ENCODE results near the gene CASP4.
"Not testable (repeated sequence)": the region's sequence is repeated elsewhere in the genome, so short reads cannot be mapped to it uniquely, and the experiment has no call there.

The CASP4 gene

GRCh38 chr11:104957280-104957679, 11.1 kb downstream of the CASP4 start:
- no peak for DNase-seq (ENCODE audit: low read depth in 1 of 2, low spot score in 1 of 2)

- DNase-seq (ENCODE audit: low read depth in 1 of 2, low spot score in 1 of 2), result no peak
Observed at GRCh38 chr11:104956528-104956927, 11.8 kb downstream of the CASP4 start.

DNA sequence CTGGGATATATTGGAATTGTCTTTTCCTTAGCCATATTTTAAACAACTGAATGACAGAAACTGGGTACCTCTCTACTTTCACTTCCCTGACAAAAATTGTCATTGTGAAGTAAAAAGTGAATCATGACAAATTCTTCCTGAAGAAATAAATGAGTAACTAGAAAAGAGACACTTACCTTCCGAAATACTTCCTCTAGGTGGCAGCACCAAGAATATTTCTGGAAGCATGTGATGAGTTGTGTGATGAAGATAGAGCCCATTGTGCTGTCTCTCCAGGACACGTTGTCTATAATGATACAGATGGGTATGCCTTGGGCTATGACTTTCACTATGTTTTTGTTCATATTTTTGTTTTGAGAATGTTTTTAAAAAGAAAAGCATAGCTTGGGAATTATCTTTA, 21.5 kb downstream of the CASP4 start:
- no peak for DNase-seq (ENCODE audit: low read depth in 1 of 2, low spot score in 1 of 2)

DNA sequence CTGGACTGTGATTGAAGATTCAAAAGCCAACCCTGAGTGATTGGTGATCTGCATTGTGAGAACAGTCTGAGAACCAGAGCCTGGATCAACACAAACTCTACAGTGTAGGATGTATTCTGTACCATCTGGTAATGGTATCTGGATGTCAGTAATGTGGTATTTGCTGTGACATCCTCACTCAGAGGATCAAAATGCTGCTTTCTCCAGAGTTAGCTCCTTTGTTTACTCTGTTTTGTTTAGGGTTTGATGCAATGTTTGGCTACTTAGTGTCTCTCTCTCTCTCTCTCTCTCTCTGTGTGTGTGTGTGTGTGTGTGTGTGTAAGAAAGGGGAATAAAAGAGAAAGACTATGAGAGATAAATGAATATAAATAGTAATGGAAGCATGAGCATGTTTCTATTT, 24.3 kb downstream of the CASP4 start:
- no peak for DNase-seq (ENCODE audit: low read depth in 1 of 2, low spot score in 1 of 2)

DNA sequence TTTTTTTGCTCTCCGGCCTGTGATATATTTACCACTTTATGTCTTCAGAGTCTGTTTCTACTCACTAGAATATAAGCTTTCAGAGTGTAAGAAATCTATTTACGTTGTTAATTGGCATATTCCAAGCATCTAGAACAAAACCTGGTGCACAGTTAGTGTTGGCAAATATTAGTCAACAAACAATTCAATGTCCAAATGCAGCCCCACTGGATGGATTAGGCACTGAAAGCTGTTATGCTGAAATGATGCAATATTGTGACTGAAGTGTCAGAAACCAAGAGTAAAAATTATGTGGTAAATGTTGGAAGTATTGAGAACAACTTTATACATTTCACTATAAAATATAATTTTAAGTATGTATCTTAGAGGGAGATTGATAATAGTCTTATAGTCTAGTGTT, 24.8 kb downstream of the CASP4 start:
- DNase-seq (ENCODE audit: low read depth in 1 of 2, low spot score in 1 of 2), result no peak

GRCh38 chr11:104934594-104934993, 33.8 kb downstream of the CASP4 start:
- no peak for DNase-seq (ENCODE audit: low read depth in 1 of 2, low spot score in 1 of 2)

- not testable (repeated sequence) for DNase-seq (ENCODE audit: low read depth in 1 of 2, low spot score in 1 of 2)
Observed at GRCh38 chr11:104934073-104934472, 34.3 kb downstream of the CASP4 start.

GRCh38 chr11:104928811-104929210, 39.6 kb downstream of the CASP4 start:
- DNase-seq (ENCODE audit: low read depth in 1 of 2, low spot score in 1 of 2), result no peak

GRCh38 chr11:104926771-104927611, 41.4 kb downstream of the CASP4 start:
- no peak for DNase-seq (ENCODE audit: low read depth in 1 of 2, low spot score in 1 of 2)

DNA sequence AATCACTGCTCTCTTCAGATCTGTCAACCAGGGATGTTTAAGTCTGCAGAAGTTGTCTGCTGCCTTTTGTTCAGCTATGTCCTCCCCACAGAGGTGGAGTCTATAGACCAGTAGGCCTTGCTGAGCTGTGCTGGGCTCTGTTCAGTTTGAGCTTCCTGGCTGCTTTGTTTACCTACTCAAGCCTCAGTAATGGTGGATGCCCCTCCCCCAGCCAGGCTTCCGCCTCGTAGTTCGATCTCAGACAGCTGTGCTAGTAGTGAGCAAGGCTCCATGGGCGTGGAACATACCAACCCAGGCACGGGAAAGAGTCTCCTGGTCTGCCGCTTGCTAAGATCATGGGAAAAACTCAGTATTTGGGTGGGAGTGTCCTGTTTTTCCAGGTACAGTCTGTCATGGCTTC, 42.5 kb downstream of the CASP4 start:
- no peak for DNase-seq (ENCODE audit: low read depth in 1 of 2, low spot score in 1 of 2)

GRCh38 chr11:104918113-104918824, 50.1 kb downstream of the CASP4 start:
- DNase-seq (ENCODE audit: low read depth in 1 of 2, low spot score in 1 of 2), result no peak

GRCh38 chr11:104917271-104918112, 50.9 kb downstream of the CASP4 start:
- DNase-seq (ENCODE audit: low read depth in 1 of 2, low spot score in 1 of 2), result no peak

GRCh38 chr11:104916442-104916841, 51.9 kb downstream of the CASP4 start:
- no peak for DNase-seq (ENCODE audit: low read depth in 1 of 2, low spot score in 1 of 2)

GRCh38 chr11:104912102-104912501, 56.3 kb downstream of the CASP4 start:
- no peak for DNase-seq (ENCODE audit: low read depth in 1 of 2, low spot score in 1 of 2)

GRCh38 chr11:104908186-104908531, 60.2 kb downstream of the CASP4 start:
- DNase-seq (ENCODE audit: low read depth in 1 of 2, low spot score in 1 of 2), result no peak

DNA sequence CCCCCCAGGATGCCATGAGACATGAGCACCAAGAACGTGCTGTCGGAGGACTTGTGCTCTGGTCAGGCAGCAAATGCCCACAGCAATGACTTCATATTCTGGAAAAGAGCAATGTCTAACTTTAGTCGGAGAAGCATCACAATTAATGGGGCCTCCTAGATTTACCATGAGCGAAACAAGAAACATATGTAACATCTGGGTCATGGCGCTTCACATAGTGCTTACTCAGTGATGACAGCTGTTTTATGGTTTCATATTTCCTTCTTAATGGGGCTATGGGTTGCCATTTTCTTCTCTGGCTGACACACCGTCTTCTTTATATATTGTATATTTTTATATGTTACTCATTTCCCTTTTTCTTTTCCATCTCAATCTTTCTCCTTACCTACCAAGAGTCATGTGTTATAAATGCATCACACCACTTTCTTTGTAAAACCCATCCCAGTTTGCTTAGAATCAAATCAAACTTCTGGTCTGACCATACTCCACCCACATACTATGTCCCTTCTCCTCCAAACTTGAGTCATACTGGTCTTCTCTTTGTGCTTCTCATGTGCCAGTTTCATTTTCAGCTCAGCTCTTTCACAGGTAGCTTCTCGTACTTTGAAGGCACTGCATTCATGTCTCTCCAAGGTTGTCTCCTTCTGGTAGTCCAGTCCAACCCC, 60.7 kb downstream of the CASP4 start:
- DNase-seq (ENCODE audit: low read depth in 1 of 2, low spot score in 1 of 2), result no peak

- DNase-seq (ENCODE audit: low read depth in 1 of 2, low spot score in 1 of 2), result no peak
Observed at GRCh38 chr11:104905271-104905670, 63.1 kb downstream of the CASP4 start.

DNA sequence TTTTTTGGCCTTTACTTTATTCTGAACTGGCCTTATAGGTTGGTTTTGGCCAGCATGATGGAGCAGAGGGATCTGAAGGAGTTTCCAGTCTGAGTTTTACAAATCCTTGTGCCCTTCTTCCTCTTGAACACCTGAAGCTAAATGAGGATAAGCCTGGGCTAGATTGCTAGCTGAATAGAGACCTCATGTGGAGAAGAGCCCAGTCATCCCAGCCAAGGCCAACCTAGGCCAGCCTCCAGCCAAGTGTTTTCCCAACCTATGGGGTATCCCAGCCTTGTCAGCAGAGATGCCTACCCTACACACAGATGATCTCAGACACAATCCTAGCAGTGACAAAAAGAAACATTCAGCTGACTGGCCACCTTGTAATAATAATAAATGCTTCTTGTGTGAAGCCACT, 69.1 kb downstream of the CASP4 start:
- DNase-seq (ENCODE audit: low read depth in 1 of 2, low spot score in 1 of 2), result no peak

DNA sequence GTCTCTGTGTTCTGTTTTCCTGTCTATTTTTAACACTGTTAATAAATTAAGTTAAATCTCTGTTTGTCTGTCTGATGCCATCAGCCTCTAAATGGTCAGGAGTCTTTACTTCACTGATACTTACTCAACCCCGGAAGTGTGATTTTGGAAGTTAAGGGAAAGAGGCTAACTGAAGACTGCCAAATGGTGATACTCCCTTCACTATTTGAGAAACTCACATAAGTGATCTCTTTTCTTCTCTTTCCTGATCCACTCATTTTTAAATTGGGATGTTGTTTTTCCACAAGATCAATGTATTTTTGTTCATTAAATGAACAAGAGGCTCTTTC, 69.7 kb downstream of the CASP4 start:
- DNase-seq (ENCODE audit: low read depth in 1 of 2, low spot score in 1 of 2), result no peak

GRCh38 chr11:104897891-104898684, 70.3 kb downstream of the CASP4 start, which contains the start of gene CASP12:
CASP12 (minus strand) TSS chr11:104898460.
- no peak for DNase-seq (ENCODE audit: low read depth in 1 of 2, low spot score in 1 of 2)

Data from stimulated activated CD4-positive, alpha-beta T cell treated with anti-CD3 and anti-CD28 coated beads, Interleukin-15, amount 100 ng/mL, for 1 hour (primary cell).